K562 (cell line): ENCODE results near the gene PTPN14. TPM values are rescaled to one million over a fixed set of nuclear protein-coding genes. Genes with fewer than 3 reads are reported as not detected.

ENCODE experiments used
- ATAC-seq: fragments of 200-7000 bp; cut with Tn5 transposase; 3 replicates; pipeline ENCODE4 v1.9.1; 2020; ENCODE audit warnings: moderate library complexity
- BruUV-seq: library from RNA; stranded (reverse); fragments of 400-500 nt; replicated peaks from 2 replicates; lab custom pipeline; 2021; lab: Mats Ljungman, UMichigan
- CTCF ChIA-PET: fragments of 300-600 bp; formaldehyde crosslinking; extraction: SDS; loops from one replicate; lab custom pipeline; 2021; ENCODE audit warnings: low intra/inter-chr PET ratio; lab: Yijun Ruan, JAX
- POLR2A ChIA-PET: fragments of 300-600, 350-650 bp; sonication (Branson Sonifier 250); formaldehyde crosslinking; extraction: SDS; loops from one replicate; lab custom pipeline; 2021; ENCODE audit warnings: antibody characterized with exemption, inconsistent platforms; lab: Yijun Ruan, JAX
- DNase-seq, 4 experiments: peaks; one replicate each; pipeline versions ENCODE4 v3.0.0 to v3.0.0-alpha.2; 2011 to 2018; ENCODE audit warnings: low spot score in 3 of 4, mixed read lengths in 3 of 4; ENCODE audit errors: extremely low read depth in 1 of 4
- FAIRE-seq: peaks from 2 replicates; lab custom pipeline; 2011; peaks lifted over from hg19 to GRCh38; lab: Jason Lieb, UNC
- H2AFZ ChIP-seq: 2 replicates; pipeline ENCODE4 v1.6.0; 2011; ENCODE audit warnings: low read depth, low read length, control low read depth, inconsistent platforms
- H3K27ac ChIP-seq: fragments of 200-600 bp; 3 replicates; pipeline ENCODE4 v1.8.0; 2011; ENCODE audit warnings: low read depth, mild to moderate bottlenecking, control low read depth, inconsistent platforms, low read length, moderate library complexity, mixed read lengths; ENCODE audit errors: extremely low read depth
- H3K27me3 ChIP-seq, 2 experiments: fragments of 300-600 bp in 1 of 2; 2 replicates in 1 of 2; 3 replicates in 1 of 2; pipeline versions ENCODE4 v1.6.0 to v1.8.0; 2011; ENCODE audit warnings: inconsistent platforms in 2 of 2, low read length in 2 of 2, mild to moderate bottlenecking in 1 of 2, mixed read lengths in 1 of 2, moderate library complexity in 1 of 2; ENCODE audit not compliant: control insufficient read depth in 2 of 2, insufficient read depth in 2 of 2
- H3K36me3 ChIP-seq: fragments of 300-600 bp; 3 replicates; pipeline ENCODE4 v1.8.0; 2011; ENCODE audit warnings: mild to moderate bottlenecking, low read length, inconsistent platforms; ENCODE audit not compliant: control insufficient read depth, insufficient read depth
- H3K4me1 ChIP-seq, 2 experiments: fragments of 200-600 bp in 1 of 2; replicated peaks in 1 of 2; 2 replicates in 1 of 2; 3 replicates in 1 of 2; pipeline versions ENCODE4 v1.5.1 to v1.8.0; 2011; ENCODE audit warnings: inconsistent platforms in 2 of 2, low read length in 2 of 2, mild to moderate bottlenecking in 1 of 2, mixed read lengths in 1 of 2, moderate library complexity in 1 of 2; ENCODE audit not compliant: control insufficient read depth in 2 of 2, insufficient read depth in 2 of 2
- H3K4me2 ChIP-seq: 2 replicates; pipeline ENCODE4 v1.6.1; 2011; ENCODE audit warnings: low read length, control low read depth, inconsistent platforms, mixed read lengths; ENCODE audit not compliant: insufficient read depth
- H3K4me3 ChIP-seq: fragments of 200-600 bp; sonication (generic), shearing (Covaris generic); 2 replicates; pipeline ENCODE4 v1.5.1; 2016; ENCODE audit warnings: control low read depth, inconsistent platforms
- H3K79me2 ChIP-seq: fragments of 200-600 bp; 3 replicates; pipeline ENCODE4 v1.8.0; 2011; ENCODE audit warnings: low read length, inconsistent platforms; ENCODE audit not compliant: control insufficient read depth, insufficient read depth
- H3K9ac ChIP-seq, 2 experiments: 2 replicates each; pipeline versions ENCODE4 v1.6.0 to v1.6.1; 2011; ENCODE audit warnings: low read depth in 2 of 2, low read length in 2 of 2, control low read depth in 1 of 2, inconsistent platforms in 1 of 2, mild to moderate bottlenecking in 1 of 2, mixed read lengths in 1 of 2; ENCODE audit not compliant: insufficient read depth in 1 of 2
- H3K9me1 ChIP-seq: one replicate; pipeline ENCODE4 v1.6.0; 2011; ENCODE audit warnings: inconsistent platforms, mild to moderate bottlenecking, low read length, moderate library complexity; ENCODE audit not compliant: control insufficient read depth, insufficient read depth
- H3K9me3 ChIP-seq: replicated peaks from 2 replicates; pipeline ENCODE4 v1.5.1; 2011; ENCODE audit warnings: low read depth, low read length, inconsistent platforms; ENCODE audit not compliant: control insufficient read depth, insufficient read depth
- H4K20me1 ChIP-seq: replicated peaks from 2 replicates; pipeline ENCODE4 v1.6.1; 2011; ENCODE audit warnings: low read length, inconsistent platforms, mixed read lengths; ENCODE audit not compliant: control insufficient read depth, insufficient read depth
- ARID3B ChIP-seq: fragments of 250-450 bp; sonication (Bioruptor Pico); IDR thresholded peaks from 2 replicates; pipeline ENCODE4 v1.4.0; 2020; ENCODE audit warnings: borderline replicate concordance
- ARID4B ChIP-seq: sonication (generic); formaldehyde crosslinking; IDR thresholded peaks from 2 replicates; pipeline ENCODE4 v1.8.0; 2022; ENCODE audit warnings: mild to moderate bottlenecking, missing genetic modification reagents
- BRCA1 ChIP-seq, 2 experiments: fragments of 450-650 bp in 1 of 2; sonication (generic) in 1 of 2; formaldehyde crosslinking in 1 of 2; IDR thresholded peaks; 2 replicates each; pipeline versions ENCODE4 v1.5.0 to v1.6.1; 2017 to 2020; ENCODE audit warnings: mild to moderate bottlenecking in 1 of 2, missing genetic modification reagents in 1 of 2
- CBX8 ChIP-seq: fragments of 200-600 bp; sonication (generic); IDR thresholded peaks from 2 replicates; pipeline ENCODE4 v1.6.1; 2012; ENCODE audit warnings: borderline replicate concordance, mixed run types, low read depth, mild to moderate bottlenecking, moderate library complexity, mixed read lengths, low read length, control low read depth, inconsistent platforms; ENCODE audit not compliant: poor library complexity, severe bottlenecking; ENCODE audit errors: extremely low read depth
- COPS2 ChIP-seq: fragments of 450-650 bp; conservative IDR thresholded peaks from 2 replicates; pipeline ENCODE4 v1.6.1; 2016; ENCODE audit warnings: mild to moderate bottlenecking, moderate library complexity
- GABPB1 ChIP-seq: sonication (generic); formaldehyde crosslinking; IDR thresholded peaks from 2 replicates; pipeline ENCODE4 v1.8.0; 2022; ENCODE audit warnings: mild to moderate bottlenecking, missing genetic modification reagents
- MTF1 ChIP-seq: fragments of 250-450 bp; sonication (Bioruptor Pico); IDR thresholded peaks from 2 replicates; pipeline ENCODE4 v1.9.0; 2021; ENCODE audit warnings: moderate library complexity, mild to moderate bottlenecking, inconsistent platforms, borderline replicate concordance
- NONO ChIP-seq, 2 experiments: fragments of 200-400 bp in 1 of 2; fragments of 450-650 bp in 1 of 2; formaldehyde crosslinking in 1 of 2; IDR thresholded peaks; 2 replicates each; pipeline ENCODE4 v1.6.1; 2017; ENCODE audit warnings: low read depth in 2 of 2, mild to moderate bottlenecking in 2 of 2, moderate library complexity in 2 of 2, low read length in 1 of 2
- NR1H2 ChIP-seq: sonication (generic); formaldehyde crosslinking; IDR thresholded peaks from 2 replicates; pipeline ENCODE4 v1.4.0; 2020; ENCODE audit warnings: mild to moderate bottlenecking, missing genetic modification reagents
- POLR3A ChIP-seq: IDR thresholded peaks from 2 replicates; pipeline ENCODE4 v1.6.1; 2011; ENCODE audit warnings: borderline replicate concordance, mild to moderate bottlenecking, moderate library complexity; ENCODE audit not compliant: insufficient read length, insufficient read depth; ENCODE audit errors: extremely low read depth
- POLR3G ChIP-seq: IDR thresholded peaks from 2 replicates; pipeline ENCODE4 v1.6.1; 2011; ENCODE audit not compliant: insufficient read length, insufficient replicate concordance; ENCODE audit errors: extremely low read depth
- PPARD ChIP-seq: fragments of 250-450 bp; sonication (Bioruptor Pico); IDR thresholded peaks from 2 replicates; pipeline ENCODE4 v1.8.0; 2022; ENCODE audit warnings: inconsistent platforms, mild to moderate bottlenecking, moderate library complexity
- ZNF23 ChIP-seq: fragments of 250-450 bp; sonication (Bioruptor Pico); IDR thresholded peaks from 2 replicates; pipeline ENCODE4 v1.4.0; 2020; ENCODE audit warnings: mild to moderate bottlenecking
- WGBS: fragments of 100-300 bp; shearing (Covaris generic); methylation state at CpG from one replicate; pipeline ENCODE4 v1.1.6; 2016; ENCODE audit warnings: low coverage, mixed read lengths; ENCODE audit not compliant: insufficient coverage; ENCODE audit errors: missing lambda C conversion rate; 5-methylcytosine and 5-hydroxymethylcytosine counted together
- in situ Hi-C: fragments of 300-500 bp; cut with MboI; formaldehyde crosslinking; loops from 4 replicates; pipeline ENCODE4 v1.15.0; 2018; ENCODE audit warnings: inconsistent platforms, mixed read lengths
- intact Hi-C: fragments of 100-400 bp; cut with micrococcal nuclease; formaldehyde crosslinking; loops from 2 replicates; pipeline ENCODE4 v1.14.2; 2022
- polyA plus RNA-seq, 8 experiments: library from polyadenylated mRNA; depleted of rRNA in 4 of 8; stranded (reverse) in 5 of 8; unstranded in 3 of 8; fragments of >200 nt; fragmentation: Nextera tagmentation in 2 of 8; fragmentation: Illumina TruSeq in 1 of 8; extraction: Ambion mirVana in 2 of 8; extraction: Trizol in 1 of 8; gene quantifications; 2 replicates each; pipeline versions ENCODE4 v1.2.1 to v1.2.3, GENCODE V29; 2011 to 2014; ENCODE audit warnings: inconsistent platforms in 1 of 8, missing spikeins in 1 of 8
- total RNA-seq, 7 experiments: library from RNA; depleted of rRNA in 6 of 7; stranded (reverse); fragments of >200 nt in 6 of 7; fragmentation: Illumina TruSeq in 2 of 7; extraction: Trizol in 2 of 7; gene quantifications; 2 replicates each; pipeline versions ENCODE4 v1.2.1 to v1.2.3, GENCODE V29; 2011 to 2021; ENCODE audit warnings: low replicate concordance in 1 of 7

The PTPN14 gene
- total and polyA plus RNA-seq, 9 of the 15 experiments (the other 6 are each of a cell fraction or from before 2014, with no cell fraction given), result 0.01 to 0.29 (median 0.04) TPM; not detected in 6

- FAIRE-seq, result no peak
- CTCF ChIA-PET, result no interaction called here
- no TSS peak for BruUV-seq
- POLR2A ChIA-PET, result no interaction called here
- Histone ChIP-seq H3K4me2 (no peak overlapping the region), H3K36me3 (no peaks in the 10 kb centered on the region), H3K4me1 (no peaks in the 10 kb centered on the region), H3K9ac (no peak overlapping the region), H4K20me1 (no peaks in the 10 kb centered on the region), H3K9me3 (no peaks in the 10 kb centered on the region), H3K4me3 (no peak overlapping the region), H2AFZ (no peak overlapping the region), H3K79me2 (no peaks in the 10 kb centered on the region), H3K27me3 (peaks cover 7 to 9% of the 10 kb centered on the region in 2 experiments), H3K9me1 (no peaks in the 10 kb centered on the region), H3K27ac (no peak overlapping the region)
- TF ChIP-seq ARID3B (no peak), NR1H2 (CRISPR knock-in tag) (no peak), NONO (IDR thresholded peaks at IDR 0.05; ENCODE audit: low read depth in 2 of 2, low read length in 1 of 2) (no peak), ARID4B (CRISPR knock-in tag) (no peak), POLR3G (no peak), CBX8 (no peak), COPS2 (no peak), GABPB1 (CRISPR knock-in tag) (no peak), PPARD (no peak), BRCA1 (IDR thresholded peaks at IDR 0.05) (no peak), BRCA1 (CRISPR knock-in tag; IDR thresholded peaks at IDR 0.05) (no peak), POLR3A (no peak), MTF1 (CRISPR knock-in tag) (no peak), ZNF23 (no peak)
- in situ Hi-C loops, result no loop called here
- WGBS, result 8% methylated on average over 6 of the region's 6 CpGs
- no peak for ATAC-seq
- DNase-seq, result no peak
- intact Hi-C loops, result no loop called here
Measured at GRCh38 chr1:214398490-214398889, 152.9 kb downstream of the PTPN14 start.
